Retinal pigment epithelial cell (primary cell): ENCODE results near the gene PPL.

ENCODE experiments used
- DNase-seq: peaks from one replicate; pipeline ENCODE4 v3.0.0-alpha.2; 2010; ENCODE audit warnings: low read depth
- H3K4me3 ChIP-seq: 2 replicates; pipeline ENCODE4 v1.5.1; 2011; ENCODE audit warnings: mild to moderate bottlenecking, low read length, control low read depth, moderate library complexity
- TF ChIP-seq, protein P1 (sequence below): conservative IDR thresholded peaks from 2 replicates; pipeline ENCODE4 v1.5.1; 2011; ENCODE audit warnings: low read depth, low read length, control low read depth, inconsistent platforms

The PPL gene

DNA sequence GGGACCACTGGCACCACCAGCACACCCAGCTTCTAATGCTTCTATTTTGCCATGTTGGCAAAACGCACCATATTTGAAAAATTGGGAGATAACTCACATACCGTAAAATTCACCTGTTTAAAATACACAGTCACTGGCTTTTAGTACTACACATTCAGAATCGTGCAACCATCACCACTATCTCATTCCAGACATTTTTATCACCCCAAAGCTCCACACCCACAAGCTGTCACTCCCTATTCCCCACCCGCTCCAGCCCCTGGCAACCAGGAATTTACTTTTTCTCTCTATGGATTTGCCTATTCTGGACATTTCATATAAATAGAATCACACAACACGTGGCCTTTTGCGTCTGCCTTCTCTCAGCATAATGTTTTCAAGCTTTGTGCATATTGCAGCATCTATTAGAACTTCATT is 25.0 kb downstream of the PPL start:
- DNase-seq, result no peak
- TF ChIP-seq, protein P1, sequence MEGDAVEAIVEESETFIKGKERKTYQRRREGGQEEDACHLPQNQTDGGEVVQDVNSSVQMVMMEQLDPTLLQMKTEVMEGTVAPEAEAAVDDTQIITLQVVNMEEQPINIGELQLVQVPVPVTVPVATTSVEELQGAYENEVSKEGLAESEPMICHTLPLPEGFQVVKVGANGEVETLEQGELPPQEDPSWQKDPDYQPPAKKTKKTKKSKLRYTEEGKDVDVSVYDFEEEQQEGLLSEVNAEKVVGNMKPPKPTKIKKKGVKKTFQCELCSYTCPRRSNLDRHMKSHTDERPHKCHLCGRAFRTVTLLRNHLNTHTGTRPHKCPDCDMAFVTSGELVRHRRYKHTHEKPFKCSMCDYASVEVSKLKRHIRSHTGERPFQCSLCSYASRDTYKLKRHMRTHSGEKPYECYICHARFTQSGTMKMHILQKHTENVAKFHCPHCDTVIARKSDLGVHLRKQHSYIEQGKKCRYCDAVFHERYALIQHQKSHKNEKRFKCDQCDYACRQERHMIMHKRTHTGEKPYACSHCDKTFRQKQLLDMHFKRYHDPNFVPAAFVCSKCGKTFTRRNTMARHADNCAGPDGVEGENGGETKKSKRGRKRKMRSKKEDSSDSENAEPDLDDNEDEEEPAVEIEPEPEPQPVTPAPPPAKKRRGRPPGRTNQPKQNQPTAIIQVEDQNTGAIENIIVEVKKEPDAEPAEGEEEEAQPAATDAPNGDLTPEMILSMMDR, result no peak
- H3K4me3 ChIP-seq, result no peak overlapping the region

DNA sequence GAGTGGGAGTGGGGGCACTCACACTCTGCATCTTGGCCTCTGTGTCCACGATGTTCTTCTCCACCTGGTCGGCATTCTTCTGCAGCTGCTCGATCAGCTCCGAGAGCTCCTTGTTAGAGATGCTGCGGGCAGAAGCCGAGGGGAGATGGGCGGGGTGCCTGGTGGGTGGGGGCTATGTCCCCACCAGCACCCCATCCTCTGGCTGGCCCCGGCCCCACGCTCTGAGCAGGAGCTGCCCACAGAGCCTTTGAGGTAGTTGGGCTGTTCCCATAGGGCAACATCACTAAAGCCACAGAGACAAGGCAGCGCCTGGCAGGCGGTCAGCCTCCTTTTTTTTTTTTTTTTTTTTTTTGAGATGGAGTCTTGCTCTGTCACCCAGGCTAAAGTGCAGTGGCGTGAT is 26.1 kb downstream of the PPL start:
- no peak for DNase-seq
- TF ChIP-seq, protein P1, result no peak
- no peak overlapping the region for H3K4me3 ChIP-seq

- DNase-seq, result no peak
These were observed 27.1 kb downstream of the PPL start for GRCh38 chr16:4909825-4910224.

DNA sequence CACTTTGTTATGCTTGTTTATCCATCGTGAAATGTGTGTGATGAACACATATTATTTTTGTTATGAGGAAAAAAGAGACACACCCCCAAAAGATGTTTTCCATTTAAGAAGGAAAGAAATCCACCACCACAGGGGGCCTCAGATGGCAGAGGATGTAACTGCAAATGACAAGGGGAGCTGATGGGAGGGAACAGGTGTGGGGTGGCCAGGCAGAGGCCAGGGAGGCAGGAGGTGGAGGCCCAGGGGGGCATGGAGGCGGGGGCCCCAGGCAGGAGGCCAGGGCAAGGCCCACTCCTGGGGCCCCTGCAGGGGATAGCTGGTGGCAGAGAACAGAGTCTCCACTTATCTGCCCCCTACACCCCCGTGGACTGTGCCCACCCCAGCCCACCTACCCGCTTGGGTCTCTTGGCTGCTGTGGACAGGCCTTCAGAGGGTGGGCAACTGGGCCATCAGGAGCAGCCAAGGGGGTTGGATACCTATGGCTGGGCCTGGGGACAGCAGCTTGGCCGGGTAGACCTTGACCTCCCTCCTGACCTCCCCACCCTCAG is 28.0 kb downstream of the PPL start:
- DNase-seq, result no peak
- H3K4me3 ChIP-seq, result no peak overlapping the region
- TF ChIP-seq, protein P1, result no peak

More at GRCh38 chr16:4909825-4910224, 27.1 kb downstream of the PPL start:
- H3K4me3 ChIP-seq, result no peak overlapping the region
- TF ChIP-seq, protein P1, result no peak

DNA sequence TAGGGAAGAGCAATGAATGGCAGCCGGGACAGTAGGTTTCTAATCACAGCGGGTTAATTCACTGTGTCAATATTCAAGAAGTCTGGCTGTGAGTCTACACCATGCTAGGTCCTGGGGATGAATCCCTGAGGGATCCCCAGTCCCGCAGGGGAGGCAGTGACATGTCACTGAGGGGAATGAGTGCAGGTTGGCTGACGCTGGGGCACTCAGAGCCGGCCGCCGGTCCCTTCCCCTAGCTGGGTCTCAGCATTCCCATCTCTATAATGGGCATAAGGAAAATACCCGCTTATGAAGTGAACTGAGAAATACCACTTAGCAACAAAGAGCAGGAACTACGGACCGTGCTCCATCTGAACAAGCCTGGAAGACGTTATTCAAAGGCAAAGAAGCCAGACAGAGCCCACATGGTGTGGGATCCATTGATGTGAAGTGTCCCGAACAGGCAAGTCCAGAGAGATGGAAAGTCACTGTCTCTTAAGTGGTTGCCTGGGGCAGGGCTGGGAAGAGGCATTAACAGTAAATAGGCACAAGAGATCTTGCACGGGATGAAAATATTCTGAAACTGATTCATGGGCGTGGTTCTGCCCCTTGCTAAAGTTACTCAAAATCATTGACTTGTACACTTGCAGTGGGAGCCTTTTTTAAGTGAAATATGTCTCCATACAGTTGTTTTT is 31.9 kb downstream of the PPL start:
- DNase-seq, result no peak
- TF ChIP-seq, protein P1, result no peak
- no peak overlapping the region for H3K4me3 ChIP-seq

DNA sequence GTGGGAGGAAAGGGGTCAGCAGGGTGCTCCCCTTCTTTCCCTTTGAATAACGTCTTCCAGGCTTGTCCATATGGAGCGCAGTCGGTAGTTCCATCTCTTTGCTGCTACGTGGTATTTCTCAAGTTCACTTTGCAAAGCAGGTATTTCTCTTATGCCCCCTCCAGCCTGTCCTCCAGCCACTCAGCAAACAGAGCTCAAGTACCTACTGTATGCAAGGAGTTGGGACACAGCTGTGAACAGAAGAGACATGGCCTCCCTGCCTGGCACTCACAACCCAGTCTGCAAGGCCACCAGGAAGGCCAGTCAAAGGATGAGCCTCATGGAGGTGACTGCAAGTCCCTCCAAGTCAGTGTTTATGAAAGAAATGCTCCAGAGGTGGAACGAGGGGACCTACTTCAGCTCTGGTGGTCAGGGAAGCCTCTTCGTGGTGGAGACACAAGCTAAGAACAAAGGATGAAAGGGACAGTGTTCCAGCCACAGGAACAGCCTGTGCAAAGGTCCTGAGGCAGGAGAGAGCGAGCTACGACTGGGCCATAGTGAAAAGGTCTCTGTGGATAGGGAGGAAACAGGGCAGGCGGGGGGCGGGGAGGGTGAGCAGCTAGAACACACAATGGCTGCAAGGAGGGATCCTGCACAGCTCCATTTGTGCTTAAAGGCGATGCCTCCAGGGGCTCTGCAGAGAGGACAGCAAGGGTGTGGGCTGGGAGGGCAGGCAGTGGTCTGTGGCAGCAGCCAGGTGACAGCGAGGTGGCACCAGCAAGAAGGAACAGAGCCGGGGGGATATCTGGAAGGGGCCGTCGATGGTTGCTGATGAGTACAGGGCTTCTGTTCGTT is 32.6 kb downstream of the PPL start:
- TF ChIP-seq, protein P1, result no peak
- DNase-seq, result no peak
- H3K4me3 ChIP-seq, result no peak overlapping the region
